NT2/D1 (cell line): ENCODE data around the gene TNFSF9.
A peak's percentile ranks its signal among the peaks of the same experiment; 100 is the strongest.
"Not testable (repeated sequence)": the region's sequence is repeated elsewhere in the genome, so short reads cannot be mapped to it uniquely, and the experiment has no call there.

ENCODE experiments used
- DNase-seq: peaks from one replicate; pipeline ENCODE4 v3.0.0-alpha.2; 2011; ENCODE audit warnings: low read depth, low spot score
- H3K27me3 ChIP-seq: 2 replicates; pipeline ENCODE4 v1.6.0; 2011; ENCODE audit warnings: mild to moderate bottlenecking; ENCODE audit not compliant: insufficient read length, insufficient read depth
- H3K36me3 ChIP-seq: 2 replicates; pipeline ENCODE4 v1.6.1; 2011; ENCODE audit warnings: mild to moderate bottlenecking, low read length, mixed read lengths; ENCODE audit not compliant: insufficient read depth, insufficient read length
- H3K4me1 ChIP-seq: 2 replicates; pipeline ENCODE4 v1.5.1; 2011; ENCODE audit not compliant: insufficient read depth, insufficient read length
- H3K4me3 ChIP-seq: 2 replicates; pipeline ENCODE4 v1.5.1; 2011; ENCODE audit warnings: low read depth; ENCODE audit not compliant: insufficient read length
- H3K9ac ChIP-seq: 2 replicates; pipeline ENCODE4 v1.6.0; 2011; ENCODE audit warnings: low read depth; ENCODE audit not compliant: insufficient read length
- H3K9me3 ChIP-seq: 2 replicates; pipeline ENCODE4 v1.5.1; 2011; ENCODE audit warnings: mild to moderate bottlenecking, low read length; ENCODE audit not compliant: insufficient read depth
- SUZ12 ChIP-seq: IDR thresholded peaks from 2 replicates; pipeline ENCODE4 v1.6.1; 2011; ENCODE audit not compliant: insufficient read length, insufficient read depth; ENCODE audit errors: extremely low read depth
- YY1 ChIP-seq: IDR thresholded peaks from 2 replicates; pipeline ENCODE4 v1.6.1; 2011; ENCODE audit not compliant: insufficient read length, insufficient read depth
- ZNF274 ChIP-seq: IDR thresholded peaks from 2 replicates; pipeline ENCODE4 v1.6.1; 2011; ENCODE audit warnings: mild to moderate bottlenecking, low read depth, low read length

The TNFSF9 gene

GRCh38 chr19:6499052-6499790, 31.6 kb upstream of the TNFSF9 start:
- no peak overlapping the region for H3K4me3 ChIP-seq
- H3K9me3 ChIP-seq: no peaks in the 10 kb centered on the region
- H3K27me3 ChIP-seq: peaks cover 27% of the 10 kb centered on the region
- H3K4me1 ChIP-seq: peaks cover 4% of the 10 kb centered on the region
- H3K9ac ChIP-seq: no peak overlapping the region
- no peak for DNase-seq
- TF ChIP-seq YY1: no peak
- TF ChIP-seq SUZ12: no peak
- no peak for TF ChIP-seq ZNF274
- no peaks in the 10 kb centered on the region for H3K36me3 ChIP-seq

- peaks cover 4% of the 10 kb centered on the region for H3K4me1 ChIP-seq
- peak overlapping the region; percentile 66 for H3K9ac ChIP-seq
- H3K27me3 ChIP-seq: peaks cover 27% of the 10 kb centered on the region
- no peak for DNase-seq
- H3K36me3 ChIP-seq: no peaks in the 10 kb centered on the region
- H3K4me3 ChIP-seq: peak overlapping the region; percentile 57
- no peaks in the 10 kb centered on the region for H3K9me3 ChIP-seq
- TF ChIP-seq YY1: no peak
- no peak for TF ChIP-seq ZNF274
- no peak for TF ChIP-seq SUZ12
Observed at GRCh38 chr19:6500837-6501739, 29.7 kb upstream of the TNFSF9 start.

GRCh38 chr19:6501740-6502648, 28.8 kb upstream of the TNFSF9 start, which contains the start of gene TUBB4A:
Gene TUBB4A, minus strand, starts transcription at chr19:6502309. Its CDS starts 97 bp downstream, at chr19:6502212.
- TF ChIP-seq SUZ12 (no peak), YY1 (no peak), ZNF274 (no peak)
- peak within 1 kb of the TSS; percentile 66 for H3K9ac ChIP-seq
- peaks cover 27% of the 10 kb centered on the region for H3K27me3 ChIP-seq
- no peaks in the 10 kb centered on the region for H3K36me3 ChIP-seq
- H3K4me1 ChIP-seq: peaks cover 4% of the 10 kb centered on the region
- DNase-seq: no peak
- peak within 1 kb of the TSS; percentile 57 for H3K4me3 ChIP-seq
- H3K9me3 ChIP-seq: no peaks in the 10 kb centered on the region

GRCh38 chr19:6503407-6504201, 27.2 kb upstream of the TNFSF9 start:
- H3K4me1 ChIP-seq: peaks cover 4% of the 10 kb centered on the region
- no peaks in the 10 kb centered on the region for H3K36me3 ChIP-seq
- H3K9ac ChIP-seq: no peak overlapping the region
- no peak for DNase-seq
- H3K9me3 ChIP-seq: no peaks in the 10 kb centered on the region
- no peak overlapping the region for H3K4me3 ChIP-seq
- peaks cover 27% of the 10 kb centered on the region for H3K27me3 ChIP-seq
- TF ChIP-seq YY1 (no peak), ZNF274 (no peak), SUZ12 (no peak)

- not testable (repeated sequence) for H3K9me3 ChIP-seq, H3K4me1 ChIP-seq, H3K4me3 ChIP-seq, H3K27me3 ChIP-seq, H3K9ac ChIP-seq, DNase-seq, H3K36me3 ChIP-seq
Observed at GRCh38 chr19:6508028-6508771, 22.6 kb upstream of the TNFSF9 start.
